PC-3 (cell line): Measurements from ENCODE around the gene KRTAP4-5.

Source experiments
- EZH2 ChIP-seq: fragments of 300-600 bp; sonication (generic); IDR thresholded peaks from one replicate; pipeline ENCODE4 v1.6.1; 2017; ENCODE audit warnings: antibody characterized with exemption, mild to moderate bottlenecking, low read length; ENCODE audit not compliant: unreplicated experiment
- EZH2phosphoT487 ChIP-seq: fragments of 300-600 bp; sonication (generic); IDR thresholded peaks from 2 replicates; pipeline ENCODE4 v1.6.1; 2018; ENCODE audit warnings: mild to moderate bottlenecking, antibody characterized with exemption, low read length, borderline replicate concordance
- TF ChIP-seq, protein P1 (sequence below): fragments of 300-600 bp; sonication (generic); conservative IDR thresholded peaks from 2 replicates; pipeline ENCODE4 v1.5.1; 2017; ENCODE audit warnings: antibody characterized with exemption, low read depth, mild to moderate bottlenecking, low read length

DNA sequence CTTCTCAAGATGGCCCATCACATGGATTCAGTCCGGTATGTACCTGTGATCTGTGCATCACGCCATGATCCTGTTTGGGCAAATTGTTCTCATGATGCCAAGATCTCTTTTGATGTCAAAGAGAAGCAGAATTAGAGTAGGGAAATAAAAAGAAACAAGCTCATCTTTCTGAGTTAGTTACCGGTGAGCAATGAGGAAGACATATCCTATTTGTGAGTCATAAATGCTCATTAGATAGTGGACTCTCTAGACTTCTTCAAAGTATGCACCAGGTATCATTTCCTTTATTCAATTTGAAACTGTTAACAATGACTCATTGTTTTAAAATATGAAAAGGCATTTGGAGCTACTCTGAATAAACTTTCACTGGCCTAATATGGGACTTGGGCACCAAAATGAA, 17.6 kb downstream of the KRTAP4-5 start:
- TF ChIP-seq, protein P1, sequence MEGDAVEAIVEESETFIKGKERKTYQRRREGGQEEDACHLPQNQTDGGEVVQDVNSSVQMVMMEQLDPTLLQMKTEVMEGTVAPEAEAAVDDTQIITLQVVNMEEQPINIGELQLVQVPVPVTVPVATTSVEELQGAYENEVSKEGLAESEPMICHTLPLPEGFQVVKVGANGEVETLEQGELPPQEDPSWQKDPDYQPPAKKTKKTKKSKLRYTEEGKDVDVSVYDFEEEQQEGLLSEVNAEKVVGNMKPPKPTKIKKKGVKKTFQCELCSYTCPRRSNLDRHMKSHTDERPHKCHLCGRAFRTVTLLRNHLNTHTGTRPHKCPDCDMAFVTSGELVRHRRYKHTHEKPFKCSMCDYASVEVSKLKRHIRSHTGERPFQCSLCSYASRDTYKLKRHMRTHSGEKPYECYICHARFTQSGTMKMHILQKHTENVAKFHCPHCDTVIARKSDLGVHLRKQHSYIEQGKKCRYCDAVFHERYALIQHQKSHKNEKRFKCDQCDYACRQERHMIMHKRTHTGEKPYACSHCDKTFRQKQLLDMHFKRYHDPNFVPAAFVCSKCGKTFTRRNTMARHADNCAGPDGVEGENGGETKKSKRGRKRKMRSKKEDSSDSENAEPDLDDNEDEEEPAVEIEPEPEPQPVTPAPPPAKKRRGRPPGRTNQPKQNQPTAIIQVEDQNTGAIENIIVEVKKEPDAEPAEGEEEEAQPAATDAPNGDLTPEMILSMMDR = no peak
- TF ChIP-seq EZH2 (no peak), EZH2phosphoT487 (no peak)
